HG03457 (cell line): ENCODE measurements around the gene TUFM.
"Not testable (repeated sequence)": the region's sequence is repeated elsewhere in the genome, so short reads cannot be mapped to it uniquely, and the experiment has no call there.

Experiments
- ATAC-seq: cut with Tn5 transposase; IDR thresholded peaks from one replicate; pipeline ENCODE4 v1.9.1; 2021; ENCODE audit warnings: moderate number of reproducible peaks; ENCODE audit not compliant: unreplicated experiment

Gene TUFM

GRCh38 chr16:28846080-28846932, at the start of gene TUFM:
TUFM (minus strand) TSS chr16:28846348; CDS start chr16:28846269, 79 bp downstream.
- ATAC-seq = peak; percentile 79

- ATAC-seq = no peak
Measured at GRCh38 chr16:28895609-28896008, 49.5 kb upstream of the TUFM start.

GRCh38 chr16:28893291-28893690, 47.1 kb upstream of the TUFM start:
- ATAC-seq = no peak

- ATAC-seq = no peak
Measured at GRCh38 chr16:28891964-28892890, 46.1 kb upstream of the TUFM start.

DNA sequence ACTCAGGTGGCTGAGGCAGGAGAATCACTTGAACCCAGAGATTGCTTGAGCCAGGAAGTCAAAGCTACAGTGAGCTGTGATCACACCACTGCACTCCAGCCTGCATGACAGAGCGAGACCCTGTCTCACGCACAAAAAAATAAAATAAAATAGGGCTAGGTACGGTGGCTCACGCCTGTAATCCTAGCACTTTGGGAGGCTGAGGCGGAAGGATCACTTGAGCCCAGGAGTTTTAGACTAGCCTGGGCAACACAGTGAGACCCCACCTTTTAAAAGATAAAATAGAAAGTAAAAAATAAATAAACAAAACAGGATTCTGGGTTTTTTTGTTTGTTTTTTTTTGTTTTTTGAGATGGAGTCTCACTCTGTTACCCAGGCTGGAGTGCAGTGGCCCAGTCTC, 44.2 kb upstream of the TUFM start:
- ATAC-seq = not testable (repeated sequence)

GRCh38 chr16:28886945-28887344, 40.8 kb upstream of the TUFM start:
- no peak for ATAC-seq

DNA sequence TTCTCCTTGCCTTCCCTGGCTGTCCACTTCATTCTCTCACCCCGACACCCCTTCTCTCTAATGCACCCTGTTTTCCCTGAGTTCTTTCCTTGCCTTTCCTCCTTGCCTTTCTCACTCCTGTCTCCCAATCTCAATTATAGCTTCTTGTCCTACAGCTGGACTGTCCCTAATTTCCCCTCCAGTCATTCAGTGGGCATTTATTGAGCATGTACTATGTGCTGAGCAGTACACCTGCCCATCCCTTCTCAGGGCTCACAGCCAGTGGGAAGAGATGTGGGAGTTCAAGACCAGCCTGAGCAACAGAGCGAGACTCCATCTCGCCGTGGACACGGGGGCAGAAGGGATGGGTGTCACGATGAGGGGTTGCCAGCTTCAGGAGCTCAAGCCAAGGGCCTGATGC, 37.9 kb upstream of the TUFM start:
- no peak for ATAC-seq

DNA sequence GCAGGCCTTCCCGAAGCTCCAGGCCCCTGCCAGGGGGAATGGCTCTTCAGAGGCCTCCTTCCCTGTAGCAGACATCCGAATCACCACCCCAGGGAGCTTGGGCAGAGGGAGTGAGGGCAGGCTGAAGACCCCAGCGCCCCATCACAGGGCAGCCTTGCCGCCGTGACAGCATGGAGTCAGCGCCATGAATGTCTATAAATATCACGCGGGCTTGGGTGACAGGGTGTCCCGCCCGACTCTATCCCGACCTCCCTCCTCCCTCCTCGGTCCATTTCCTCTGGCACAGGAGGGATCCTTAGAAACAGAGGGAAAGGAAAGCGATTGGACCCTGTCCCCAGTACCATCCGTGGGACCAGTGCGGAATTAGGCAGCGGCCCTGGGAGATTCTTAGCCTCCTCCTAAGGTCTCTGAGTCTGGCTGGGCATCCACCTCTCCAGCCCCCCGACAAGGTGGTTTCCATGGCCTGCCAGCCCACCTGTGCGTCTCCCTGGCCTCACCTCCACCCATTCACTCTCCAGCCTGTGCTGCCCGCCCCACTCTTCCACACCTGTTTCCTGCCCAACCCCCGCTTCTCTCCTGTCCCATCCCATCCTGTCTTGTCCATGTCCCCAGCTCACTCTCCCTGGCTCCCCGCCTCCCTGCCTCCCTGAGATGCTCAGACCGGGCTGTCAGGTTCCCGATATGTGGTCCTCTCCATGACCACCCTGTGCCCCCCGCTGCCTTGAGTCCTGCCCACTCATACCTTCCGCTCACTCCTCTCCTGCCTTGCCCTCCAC, 37.3 kb upstream of the TUFM start:
- ATAC-seq = no peak

- ATAC-seq = no peak
Measured at GRCh38 chr16:28882551-28883160, 36.5 kb upstream of the TUFM start.

- not testable (repeated sequence) for ATAC-seq
Measured at GRCh38 chr16:28881565-28881964, 35.4 kb upstream of the TUFM start.

GRCh38 chr16:28880955-28881354, 34.8 kb upstream of the TUFM start:
- ATAC-seq = no peak

DNA sequence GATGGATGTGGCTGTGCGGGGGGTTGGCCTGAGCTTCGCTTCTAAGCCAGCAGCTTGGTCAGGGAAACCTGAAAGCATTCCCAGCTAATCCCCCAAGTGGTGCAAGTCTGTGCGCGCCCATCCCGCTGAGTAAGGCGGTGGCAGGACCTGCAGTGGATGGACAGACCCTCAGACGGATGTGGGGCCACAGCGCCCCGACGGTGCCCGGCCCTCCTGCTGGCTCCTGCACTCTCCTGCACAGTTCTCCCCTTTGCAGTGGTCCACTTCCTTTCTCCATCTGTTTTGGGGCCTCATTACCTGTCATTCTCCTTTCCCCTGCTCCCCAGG, 34.4 kb upstream of the TUFM start:
- no peak for ATAC-seq

DNA sequence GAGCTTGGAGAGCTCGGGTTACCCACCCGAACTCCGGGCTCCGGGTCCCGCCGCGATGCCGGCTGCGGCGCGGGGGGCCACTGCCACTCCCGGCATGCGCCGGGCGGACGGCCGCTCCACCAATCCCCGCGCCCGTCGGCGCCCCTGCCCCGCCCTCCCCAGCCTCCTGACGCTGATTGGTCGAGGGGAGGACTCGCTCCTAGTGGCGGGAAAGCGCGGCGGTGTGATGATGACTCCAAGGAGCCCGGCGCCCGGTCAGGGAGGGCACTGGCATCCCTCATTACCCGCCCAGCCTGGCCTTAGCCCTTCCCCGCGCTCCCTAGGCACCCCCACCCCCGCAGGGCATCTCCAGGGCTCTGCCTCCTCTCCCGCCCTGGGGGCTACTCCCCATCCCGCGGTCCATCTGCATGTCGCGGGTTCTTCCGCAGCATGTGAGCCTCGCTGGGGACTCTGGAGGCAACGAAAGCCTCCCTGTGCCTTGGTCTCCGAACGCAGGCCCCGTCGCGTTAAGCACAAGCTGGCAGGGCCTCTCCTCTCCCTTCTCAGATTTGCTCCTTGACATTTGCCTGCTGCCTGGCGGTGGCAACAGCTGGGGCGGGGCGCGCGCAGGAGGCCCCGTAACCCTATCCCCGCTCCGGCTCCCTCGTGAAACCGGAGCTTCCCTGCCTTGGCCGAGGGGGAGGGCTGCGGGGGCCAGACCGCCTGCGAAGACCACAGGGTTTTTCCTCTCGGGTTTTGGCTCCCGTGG, 33.9 kb upstream of the TUFM start:
- ATAC-seq = peak; percentile 77

DNA sequence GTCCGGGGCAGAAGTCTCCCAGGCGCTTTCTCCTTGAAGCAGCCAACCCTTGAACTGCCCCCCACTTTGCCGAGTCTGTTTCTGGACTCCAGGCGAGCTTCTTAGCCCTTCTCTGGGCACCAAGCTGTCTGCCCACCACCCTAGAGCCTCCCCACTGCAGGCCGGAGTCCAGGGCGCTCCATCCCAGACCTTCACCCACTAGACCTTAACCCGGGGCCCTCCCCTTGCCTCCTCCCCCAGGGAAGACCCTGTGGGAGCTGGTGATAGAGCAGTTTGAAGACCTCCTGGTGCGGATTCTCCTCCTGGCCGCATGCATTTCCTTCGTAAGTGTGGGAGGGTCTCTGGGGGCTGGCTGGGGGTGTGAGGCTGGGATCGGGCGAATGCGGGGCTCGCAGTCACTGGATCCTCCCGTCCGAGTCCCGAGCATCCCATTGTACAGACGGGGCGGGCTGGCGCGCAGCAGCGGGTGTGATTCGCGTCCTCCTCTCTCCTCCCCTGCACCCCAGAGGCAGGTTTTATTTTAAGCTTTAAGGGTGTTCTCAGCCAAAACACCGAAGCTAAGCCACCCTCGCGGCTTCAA, 33.2 kb upstream of the TUFM start:
- peak; percentile 21 for ATAC-seq

DNA sequence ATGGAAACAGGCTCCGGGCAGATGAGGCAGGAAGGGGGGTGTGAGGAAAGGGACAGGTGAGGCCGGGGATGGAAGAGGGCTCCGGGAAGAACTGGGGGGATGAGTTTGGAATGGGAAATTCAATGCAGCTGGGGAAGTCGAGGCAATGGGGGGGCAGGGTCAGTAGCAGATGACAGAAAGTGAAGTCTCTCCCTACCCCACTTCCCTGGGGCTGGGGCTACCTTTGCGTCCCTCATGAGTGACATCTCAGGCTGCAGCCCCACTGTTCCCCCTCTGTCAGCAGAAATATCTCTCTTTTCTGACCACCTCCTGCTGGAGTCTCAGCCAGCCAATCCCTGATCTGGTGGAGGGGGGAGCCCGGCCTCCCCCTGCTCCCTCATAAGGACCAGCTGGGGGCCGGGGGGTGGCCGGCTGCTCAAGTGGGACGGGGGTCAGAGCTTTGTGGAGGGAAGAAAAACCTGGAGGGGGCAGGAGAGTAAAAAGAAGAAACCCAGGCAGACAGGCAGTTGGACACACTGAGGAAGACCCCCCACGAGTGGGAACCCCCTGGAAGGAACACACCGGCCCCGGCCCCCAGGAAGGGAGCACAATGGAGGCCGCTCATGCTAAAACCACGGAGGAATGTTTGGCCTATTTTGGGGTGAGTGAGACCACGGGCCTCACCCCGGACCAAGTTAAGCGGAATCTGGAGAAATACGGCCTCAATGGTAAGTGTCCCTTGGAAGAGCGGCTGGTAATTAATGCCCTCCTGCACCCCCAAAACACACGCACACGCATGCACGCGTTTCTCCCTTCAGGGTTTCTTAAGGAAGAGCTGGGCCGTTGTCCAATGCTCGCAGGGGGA, 32.2 kb upstream of the TUFM start, which contains the start of gene ATP2A1:
Gene ATP2A1 (plus strand): TSS at position 406 of the 844 bp plus-strand sequence. CDS start 184 bp downstream, at position 590.
- ATAC-seq = no peak

- ATAC-seq = no peak
Measured at GRCh38 chr16:28877655-28878000, 31.5 kb upstream of the TUFM start.

DNA sequence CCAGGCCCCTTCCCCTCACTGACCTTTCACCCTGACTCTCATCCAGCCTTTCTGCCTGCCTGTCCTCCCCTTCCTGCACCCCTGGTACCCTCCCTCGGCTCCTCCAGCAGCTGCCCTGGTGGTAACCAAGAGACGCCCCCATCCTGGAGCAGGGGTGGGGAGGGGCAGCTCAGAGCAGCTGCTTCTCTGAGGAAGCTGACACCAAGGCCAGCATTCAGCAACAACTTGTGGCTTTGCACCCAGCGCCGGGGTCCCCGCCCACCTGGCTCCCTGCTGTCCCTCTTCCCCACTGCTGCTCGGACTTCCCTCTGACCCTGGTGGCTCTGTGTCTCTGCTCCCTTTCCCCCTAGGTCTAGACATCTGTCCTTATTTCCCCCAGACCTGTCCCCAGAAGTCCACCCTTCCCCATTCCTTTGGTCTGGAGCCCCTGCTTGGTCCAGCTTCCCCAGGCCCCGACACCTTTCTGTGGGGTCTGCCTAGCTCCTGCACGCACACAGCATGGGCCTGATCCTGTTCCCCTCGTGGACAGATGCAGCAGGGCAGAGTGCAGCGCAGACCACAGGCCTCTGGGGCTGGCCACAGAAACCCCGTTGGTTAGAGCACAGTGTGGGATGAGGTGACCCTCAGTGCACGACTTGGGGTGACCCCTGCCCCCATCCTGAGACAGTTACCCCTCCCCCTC, 31.0 kb upstream of the TUFM start:
- ATAC-seq = no peak

GRCh38 chr16:28876019-28876659, 30.0 kb upstream of the TUFM start:
- ATAC-seq = no peak
